ENCODE results near the gene ARID1B. TPM values are rescaled to one million over a fixed set of nuclear protein-coding genes. Genes with fewer than 3 reads are reported as not detected.
A peak's percentile ranks its signal among the peaks of the same experiment; 100 is the strongest.

ARID1B gene
- total and polyA plus RNA-seq, 2 of the 13 experiments (the other 11 are each of a cell fraction or from before 2014, with no cell fraction given): 20.1 to 32.6 TPM

GRCh38 chr6:157221049-157221816, 444.1 kb downstream of the ARID1B start (continued):
- no peak for TF ChIP-seq FOXJ3 (CRISPR knock-in tag; IDR thresholded peaks at IDR 0.05; ENCODE audit: borderline replicate concordance)
- TF ChIP-seq TRIM22 (IDR thresholded peaks at IDR 0.05): no peak
- TF ChIP-seq ZBTB21 (CRISPR knock-in tag; IDR thresholded peaks at IDR 0.05): no peak
- TF ChIP-seq MEIS2 (CRISPR knock-in tag; IDR thresholded peaks at IDR 0.05): no peak
- no peak for TF ChIP-seq TOPORS (CRISPR knock-in tag; IDR thresholded peaks at IDR 0.05)
- no peak for TF ChIP-seq ZUFSP (CRISPR knock-in tag; IDR thresholded peaks at IDR 0.05; ENCODE audit: borderline replicate concordance)
- no peak for TF ChIP-seq SMARCC2 (IDR thresholded peaks at IDR 0.05)
- no peak for TF ChIP-seq PBX2 (CRISPR knock-in tag; IDR thresholded peaks at IDR 0.05)
- no peak for TF ChIP-seq TP53 (CRISPR knock-in tag; conservative IDR thresholded peaks at IDR 0.05)
- no peak for TF ChIP-seq FOXP4 (CRISPR knock-in tag; IDR thresholded peaks at IDR 0.05)
- no peak for TF ChIP-seq HMG20B (CRISPR knock-in tag; conservative IDR thresholded peaks at IDR 0.05)
- TF ChIP-seq GRHL1 (CRISPR knock-in tag; conservative IDR thresholded peaks at IDR 0.05): no peak
- TF ChIP-seq ZSCAN25 (CRISPR knock-in tag; IDR thresholded peaks at IDR 0.05): no peak
- TF ChIP-seq PBX3 (CRISPR knock-in tag; IDR thresholded peaks at IDR 0.05; ENCODE audit: borderline replicate concordance): no peak
- TF ChIP-seq ZKSCAN8 (CRISPR knock-in tag; IDR thresholded peaks at IDR 0.05; ENCODE audit: borderline replicate concordance): no peak
- TF ChIP-seq ZNF83 (CRISPR knock-in tag; IDR thresholded peaks at IDR 0.05; ENCODE audit: borderline replicate concordance): no peak; the same call in 1 of the 2 replicates
- TF ChIP-seq EP300 (IDR thresholded peaks at IDR 0.05; ENCODE audit: low read depth in 2 of 2, low read length in 2 of 2): no peak
- peak; percentile 14; the same call in 1 of the 2 replicates for TF ChIP-seq EP300 (CRISPR knock-in tag; IDR thresholded peaks at IDR 0.05; ENCODE audit: borderline replicate concordance)
- TF ChIP-seq YEATS4 (CRISPR knock-in tag; IDR thresholded peaks at IDR 0.05; ENCODE audit: borderline replicate concordance): no peak
- no peak for TF ChIP-seq SOX5 (CRISPR knock-in tag; IDR thresholded peaks at IDR 0.05; ENCODE audit: borderline replicate concordance)
- no peak for TF ChIP-seq RFXAP (CRISPR knock-in tag; IDR thresholded peaks at IDR 0.05; ENCODE audit: borderline replicate concordance)
